ENCODE measurements around the gene TNFRSF14. TPM values are rescaled to one million over a fixed set of nuclear protein-coding genes. Genes with fewer than 3 reads are reported as not detected.

Gene TNFRSF14
- total RNA-seq, 1 experiment from 2014 or later: 1.5 TPM

DNA sequence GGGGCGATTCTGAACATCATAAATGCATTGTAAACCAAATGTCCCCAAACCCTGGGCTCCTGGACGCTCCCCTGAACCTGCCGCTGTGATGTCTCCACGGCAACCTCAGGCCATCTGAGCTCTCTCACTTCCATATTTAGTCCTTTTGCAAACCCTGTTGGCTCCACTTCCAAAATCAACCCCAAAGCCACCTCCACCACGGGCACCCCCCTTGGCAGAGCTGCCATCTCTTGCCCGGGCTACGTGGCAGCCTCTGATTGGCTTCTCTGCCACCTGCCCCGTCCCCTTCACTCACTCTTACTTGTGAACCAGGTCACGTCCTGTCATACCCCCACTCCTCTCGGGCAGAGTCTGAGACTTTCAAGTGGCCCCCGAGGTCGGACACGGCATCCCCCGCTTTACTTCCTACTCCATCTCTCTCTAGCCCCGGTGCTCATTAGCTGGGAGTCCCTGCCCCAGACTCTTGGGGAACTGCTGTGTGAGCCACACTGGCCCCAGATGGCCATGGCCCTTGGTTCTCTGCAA lies 46.2 kb downstream of the TNFRSF14 start:
- Histone ChIP-seq H3K4me3 (ENCODE audit: low read depth, low read length) (no peak overlapping the region), H3K27me3 (replicated peaks; ENCODE audit: control insufficient read depth, insufficient read depth, low read length) (no peaks in the 10 kb centered on the region), H3K4me1 (no peaks in the 10 kb centered on the region), H3K9me3 (no peaks in the 10 kb centered on the region), H3K36me3 (ENCODE audit: control insufficient read depth, insufficient read depth, low read length) (no peaks in the 10 kb centered on the region)
- no peaks in the 10 kb centered on the region for H3K9me3 Mint-ChIP-seq (ENCODE audit: unreplicated experiment)
- H3K4me3 Mint-ChIP-seq (ENCODE audit: unreplicated experiment): no peak overlapping the region
- DNase-seq: no peak
- BruUV-seq (replicated peaks): no TSS peak
- no peak overlapping the region for H3K27ac Mint-ChIP-seq (ENCODE audit: unreplicated experiment)
- H3K4me1 Mint-ChIP-seq (ENCODE audit: low read depth, unreplicated experiment): no peaks in the 10 kb centered on the region
- intact Hi-C loops (cut with micrococcal nuclease; ENCODE audit: unreplicated experiment): no loop called here
- TF ChIP-seq, protein P1, sequence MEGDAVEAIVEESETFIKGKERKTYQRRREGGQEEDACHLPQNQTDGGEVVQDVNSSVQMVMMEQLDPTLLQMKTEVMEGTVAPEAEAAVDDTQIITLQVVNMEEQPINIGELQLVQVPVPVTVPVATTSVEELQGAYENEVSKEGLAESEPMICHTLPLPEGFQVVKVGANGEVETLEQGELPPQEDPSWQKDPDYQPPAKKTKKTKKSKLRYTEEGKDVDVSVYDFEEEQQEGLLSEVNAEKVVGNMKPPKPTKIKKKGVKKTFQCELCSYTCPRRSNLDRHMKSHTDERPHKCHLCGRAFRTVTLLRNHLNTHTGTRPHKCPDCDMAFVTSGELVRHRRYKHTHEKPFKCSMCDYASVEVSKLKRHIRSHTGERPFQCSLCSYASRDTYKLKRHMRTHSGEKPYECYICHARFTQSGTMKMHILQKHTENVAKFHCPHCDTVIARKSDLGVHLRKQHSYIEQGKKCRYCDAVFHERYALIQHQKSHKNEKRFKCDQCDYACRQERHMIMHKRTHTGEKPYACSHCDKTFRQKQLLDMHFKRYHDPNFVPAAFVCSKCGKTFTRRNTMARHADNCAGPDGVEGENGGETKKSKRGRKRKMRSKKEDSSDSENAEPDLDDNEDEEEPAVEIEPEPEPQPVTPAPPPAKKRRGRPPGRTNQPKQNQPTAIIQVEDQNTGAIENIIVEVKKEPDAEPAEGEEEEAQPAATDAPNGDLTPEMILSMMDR (IDR thresholded peaks at IDR 0.05; ENCODE audit: insufficient read depth in 1 of 2, low read depth in 1 of 2, low read length in 1 of 2, severe bottlenecking in 1 of 2, unreplicated experiment in 1 of 2): no peak
- ChIA-PET POLR2A (no interaction called here), CTCF (no interaction called here)
- no peaks in the 10 kb centered on the region for H3K36me3 Mint-ChIP-seq (ENCODE audit: insufficient read depth, unreplicated experiment)
- peaks cover 9% of the 10 kb centered on the region for H3K27me3 Mint-ChIP-seq (ENCODE audit: insufficient read depth, unreplicated experiment)

DNA sequence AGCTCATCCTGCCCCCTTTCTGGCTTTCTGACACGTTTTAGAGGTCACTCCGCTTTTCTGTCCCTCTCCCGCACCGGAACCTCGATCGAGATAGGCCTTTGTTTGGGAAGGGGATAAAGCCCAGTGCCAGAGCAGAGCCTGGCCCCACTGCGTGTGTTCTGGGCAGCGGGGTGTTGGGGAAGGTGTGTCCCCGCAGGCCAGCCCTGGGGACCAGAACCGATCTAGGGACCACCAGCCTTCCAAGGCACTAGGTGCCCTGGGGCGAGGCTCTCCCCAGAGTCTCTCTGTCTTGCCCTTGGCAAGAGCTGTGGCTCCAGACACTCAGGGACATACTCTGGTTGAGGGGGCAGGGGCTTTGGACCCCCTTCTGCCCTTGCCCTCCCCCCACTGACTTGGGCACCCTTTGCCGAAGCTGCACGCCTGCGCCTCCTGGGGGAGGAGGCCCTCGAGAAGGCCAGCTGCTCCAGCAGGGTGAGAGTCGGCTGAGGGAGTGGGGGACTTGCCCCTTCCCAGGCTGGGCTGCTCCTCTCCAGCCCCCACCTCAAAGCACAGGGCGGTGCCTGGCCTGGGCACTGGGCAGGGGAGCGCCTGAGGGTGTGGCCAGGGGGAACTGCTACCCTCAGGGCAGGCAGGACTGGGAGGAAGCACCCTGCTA lies 46.8 kb downstream of the TNFRSF14 start:
- H3K9me3 ChIP-seq: no peaks in the 10 kb centered on the region
- ChIA-PET POLR2A (no interaction called here), CTCF (no interaction called here)
- no peak overlapping the region for H3K4me3 ChIP-seq (ENCODE audit: low read depth, low read length)
- peaks cover 8% of the 10 kb centered on the region for H3K27me3 Mint-ChIP-seq (ENCODE audit: insufficient read depth, unreplicated experiment)
- no peaks in the 10 kb centered on the region for H3K4me1 Mint-ChIP-seq (ENCODE audit: low read depth, unreplicated experiment)
- intact Hi-C loops (cut with micrococcal nuclease; ENCODE audit: unreplicated experiment): no loop called here
- H3K4me3 Mint-ChIP-seq (ENCODE audit: unreplicated experiment): no peak overlapping the region
- H3K4me1 ChIP-seq: no peaks in the 10 kb centered on the region
- no peaks in the 10 kb centered on the region for H3K9me3 Mint-ChIP-seq (ENCODE audit: unreplicated experiment)
- H3K27ac Mint-ChIP-seq (ENCODE audit: unreplicated experiment): no peak overlapping the region
- peak in 1 of 2 experiments; percentile 29 for DNase-seq
- H3K36me3 Mint-ChIP-seq (ENCODE audit: insufficient read depth, unreplicated experiment): no peaks in the 10 kb centered on the region
- no peaks in the 10 kb centered on the region for H3K27me3 ChIP-seq (replicated peaks; ENCODE audit: control insufficient read depth, insufficient read depth, low read length)
- TF ChIP-seq, protein P1 (IDR thresholded peaks at IDR 0.05; ENCODE audit: insufficient read depth in 1 of 2, low read depth in 1 of 2, low read length in 1 of 2, severe bottlenecking in 1 of 2, unreplicated experiment in 1 of 2): no peak
- no TSS peak for BruUV-seq (replicated peaks)
- H3K36me3 ChIP-seq (ENCODE audit: control insufficient read depth, insufficient read depth, low read length): no peaks in the 10 kb centered on the region

DNA sequence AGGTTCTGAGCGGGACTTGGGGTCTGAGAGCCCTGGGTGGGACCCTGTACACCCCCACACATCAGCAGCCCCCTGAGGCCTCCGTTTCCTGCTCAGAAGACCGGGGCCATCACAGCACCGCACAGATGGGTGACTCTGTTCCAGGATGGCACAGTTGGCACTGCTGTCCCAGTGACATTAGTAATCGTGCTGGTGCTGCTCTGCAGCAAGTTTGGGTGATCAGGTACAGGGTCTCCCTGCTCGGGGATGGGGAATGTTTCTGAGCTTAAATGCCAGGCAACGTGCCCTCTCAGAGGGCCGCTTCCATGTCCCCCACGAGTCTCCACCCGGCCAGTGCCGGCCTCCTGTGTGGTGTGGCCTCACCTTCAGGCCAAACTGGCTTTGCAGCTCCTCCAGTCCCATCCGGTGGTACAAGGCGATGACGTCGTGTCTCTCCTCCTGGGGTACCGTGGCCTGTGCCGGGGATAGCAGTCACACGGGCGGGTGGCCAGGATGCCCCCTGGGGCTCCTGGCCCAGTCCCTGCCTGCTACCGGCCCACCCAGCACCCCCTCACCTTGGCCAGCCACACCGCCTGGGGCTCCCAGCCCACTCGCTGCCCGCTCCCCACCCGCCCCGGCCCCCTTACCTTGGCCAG lies 47.5 kb downstream of the TNFRSF14 start:
- Histone ChIP-seq H3K4me1 (no peaks in the 10 kb centered on the region), H3K36me3 (ENCODE audit: control insufficient read depth, insufficient read depth, low read length) (no peaks in the 10 kb centered on the region), H3K9me3 (no peaks in the 10 kb centered on the region), H3K27me3 (replicated peaks; ENCODE audit: control insufficient read depth, insufficient read depth, low read length) (no peaks in the 10 kb centered on the region), H3K4me3 (ENCODE audit: low read depth, low read length) (no peak overlapping the region)
- TF ChIP-seq, protein P1 (IDR thresholded peaks at IDR 0.05; ENCODE audit: insufficient read depth in 1 of 2, low read depth in 1 of 2, low read length in 1 of 2, severe bottlenecking in 1 of 2, unreplicated experiment in 1 of 2): no peak
- CTCF ChIA-PET: no interaction called here
- H3K9me3 Mint-ChIP-seq (ENCODE audit: unreplicated experiment): no peaks in the 10 kb centered on the region
- H3K4me1 Mint-ChIP-seq (ENCODE audit: low read depth, unreplicated experiment): no peaks in the 10 kb centered on the region
- H3K4me3 Mint-ChIP-seq (ENCODE audit: unreplicated experiment): no peak overlapping the region
- intact Hi-C loops (cut with micrococcal nuclease; ENCODE audit: unreplicated experiment): no loop called here
- peaks cover 6% of the 10 kb centered on the region for H3K27me3 Mint-ChIP-seq (ENCODE audit: insufficient read depth, unreplicated experiment)
- BruUV-seq (replicated peaks): no TSS peak
- H3K36me3 Mint-ChIP-seq (ENCODE audit: insufficient read depth, unreplicated experiment): no peaks in the 10 kb centered on the region
- peak in 1 of 2 experiments; percentile 26 for DNase-seq
- POLR2A ChIA-PET: no interaction called here
- no peak overlapping the region for H3K27ac Mint-ChIP-seq (ENCODE audit: unreplicated experiment)

Measured in Caco-2 (cell line).